Left ventricle myocardium inferior (tissue), 1 donor: ENCODE results near the gene HSPA12A. TPM values are rescaled to one million over a fixed set of nuclear protein-coding genes. Genes with fewer than 3 reads are reported as not detected.

Experiments used
- DNase-seq: peaks from one replicate; pipeline ENCODE4 v3.0.0-alpha.2; 2020
- H3K27ac ChIP-seq: fragments of 200-600 bp; replicated peaks from 2 replicates; pipeline ENCODE4 v1.8.0; 2021
- H3K27me3 ChIP-seq: fragments of 200-600 bp; 2 replicates; pipeline ENCODE4 v1.8.0; 2021; ENCODE audit warnings: low read depth
- H3K36me3 ChIP-seq: fragments of 200-600 bp; 2 replicates; pipeline ENCODE4 v1.8.0; 2021
- H3K4me1 ChIP-seq: fragments of 200-600 bp; 2 replicates; pipeline ENCODE4 v1.8.0; 2021
- H3K4me3 ChIP-seq: fragments of 200-600 bp; 2 replicates; pipeline ENCODE4 v1.8.0; 2021; ENCODE audit warnings: mild to moderate bottlenecking, moderate library complexity
- H3K9me3 ChIP-seq: fragments of 200-600 bp; replicated peaks from 2 replicates; pipeline ENCODE4 v1.8.0; 2021
- intact Hi-C: fragments of 100-400 bp; cut with micrococcal nuclease; formaldehyde crosslinking; loops from one replicate; pipeline ENCODE4 v1.11.0; 2022
- total RNA-seq: library from RNA; stranded (reverse); fragmentation: NEBNext Ultra II Directional; extraction: Animal tissue kit (Norgen Biotek cat#: 25700); gene quantifications from one replicate; pipeline ENCODE4 v1.2.1, GENCODE V29; 2021
- TF ChIP-seq, protein P1 (sequence below): fragments of 200-600 bp; IDR thresholded peaks from 2 replicates; pipeline ENCODE4 v1.8.0; 2021; ENCODE audit warnings: antibody characterized with exemption, mild to moderate bottlenecking, borderline replicate concordance
- donor health status: DM: no; HTN: yes; CAD: no; lungs with severe emphysema.

HSPA12A gene
- total RNA-seq, 1 donor from 2014 or later: 15.0 TPM

DNA sequence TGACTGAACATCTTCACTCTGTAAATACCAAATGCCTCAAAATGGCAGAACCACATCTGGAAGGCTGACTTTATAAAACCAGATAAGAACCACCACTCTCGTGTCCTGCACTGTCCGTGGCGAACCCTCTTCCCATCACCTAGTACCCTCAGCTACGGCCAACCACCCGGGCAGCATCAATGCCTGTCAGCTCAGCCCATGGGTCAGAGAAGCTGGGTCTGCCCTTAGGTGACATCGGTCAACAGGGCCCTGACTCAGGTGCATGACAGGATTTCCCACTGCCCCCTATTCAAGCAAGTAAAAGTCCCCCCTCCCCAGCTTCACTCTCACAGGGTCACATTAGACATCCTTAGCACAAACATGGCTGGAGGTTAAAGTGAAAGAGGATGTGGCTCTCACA lies 56.6 kb downstream of the HSPA12A start:
- DNase-seq: no peak
- intact Hi-C loops: loop anchor here (10.0 kb wide), 1 partner anchor 489 kb away; no protein-coding TSS in a partner anchor
- Histone ChIP-seq H3K4me1 (peaks cover 47% of the 10 kb centered on the region), H3K27me3 (no peaks in the 10 kb centered on the region), H3K9me3 (no peaks in the 10 kb centered on the region), H3K36me3 (peaks cover 15% of the 10 kb centered on the region), H3K27ac (no peak overlapping the region), H3K4me3 (no peak overlapping the region)
- TF ChIP-seq, protein P1, sequence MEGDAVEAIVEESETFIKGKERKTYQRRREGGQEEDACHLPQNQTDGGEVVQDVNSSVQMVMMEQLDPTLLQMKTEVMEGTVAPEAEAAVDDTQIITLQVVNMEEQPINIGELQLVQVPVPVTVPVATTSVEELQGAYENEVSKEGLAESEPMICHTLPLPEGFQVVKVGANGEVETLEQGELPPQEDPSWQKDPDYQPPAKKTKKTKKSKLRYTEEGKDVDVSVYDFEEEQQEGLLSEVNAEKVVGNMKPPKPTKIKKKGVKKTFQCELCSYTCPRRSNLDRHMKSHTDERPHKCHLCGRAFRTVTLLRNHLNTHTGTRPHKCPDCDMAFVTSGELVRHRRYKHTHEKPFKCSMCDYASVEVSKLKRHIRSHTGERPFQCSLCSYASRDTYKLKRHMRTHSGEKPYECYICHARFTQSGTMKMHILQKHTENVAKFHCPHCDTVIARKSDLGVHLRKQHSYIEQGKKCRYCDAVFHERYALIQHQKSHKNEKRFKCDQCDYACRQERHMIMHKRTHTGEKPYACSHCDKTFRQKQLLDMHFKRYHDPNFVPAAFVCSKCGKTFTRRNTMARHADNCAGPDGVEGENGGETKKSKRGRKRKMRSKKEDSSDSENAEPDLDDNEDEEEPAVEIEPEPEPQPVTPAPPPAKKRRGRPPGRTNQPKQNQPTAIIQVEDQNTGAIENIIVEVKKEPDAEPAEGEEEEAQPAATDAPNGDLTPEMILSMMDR: no peak

DNA sequence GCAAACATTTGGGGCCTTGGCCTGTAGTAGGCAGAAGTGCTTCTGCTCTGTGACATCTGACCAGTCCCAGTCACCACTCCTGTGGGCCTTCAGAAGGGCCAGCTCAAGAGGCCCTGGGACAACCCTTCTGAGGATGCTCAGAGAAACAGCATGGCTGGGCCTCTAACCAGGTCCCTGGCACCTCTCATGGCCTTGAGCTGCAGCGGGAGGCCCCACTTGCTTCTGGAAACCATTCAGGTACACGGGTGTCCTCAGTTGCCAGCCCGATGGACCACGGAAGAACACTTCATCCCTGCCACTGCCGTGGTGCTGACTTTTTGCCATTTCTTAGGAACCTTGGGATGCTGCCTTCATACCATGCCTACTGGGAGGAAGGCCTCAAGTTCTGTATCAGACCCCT lies 57.6 kb downstream of the HSPA12A start:
- no peaks in the 10 kb centered on the region for H3K9me3 ChIP-seq
- peaks cover 36% of the 10 kb centered on the region for H3K4me1 ChIP-seq
- H3K27me3 ChIP-seq: no peaks in the 10 kb centered on the region
- TF ChIP-seq, protein P1: no peak
- DNase-seq: no peak
- no peak overlapping the region for H3K27ac ChIP-seq
- H3K4me3 ChIP-seq: no peak overlapping the region
- intact Hi-C loops: loop anchor here (5.0 to 10.0 kb wide), 2 partner anchors 103 to 490 kb away; no protein-coding TSS in a partner anchor
- H3K36me3 ChIP-seq: peaks cover 15% of the 10 kb centered on the region

DNA sequence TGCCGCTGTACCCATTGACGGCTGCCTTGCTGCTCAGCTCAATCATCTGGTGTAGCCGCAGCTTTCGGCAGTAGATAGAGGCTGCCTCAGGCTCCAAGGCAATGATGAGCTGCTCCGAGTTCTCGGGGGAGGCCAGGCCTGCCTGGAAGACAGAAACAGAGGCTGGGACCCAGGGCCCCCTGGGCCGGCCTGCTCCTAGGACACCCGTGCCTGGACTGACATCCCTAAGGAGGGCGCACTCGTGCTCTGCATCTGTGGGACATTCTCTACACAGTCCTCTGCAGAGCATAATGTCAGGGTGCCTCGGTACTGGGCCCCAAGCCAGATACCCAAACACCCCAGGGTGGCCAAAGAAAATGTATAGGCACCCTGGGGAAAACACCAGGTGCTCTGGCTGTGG lies 58.5 kb downstream of the HSPA12A start:
- Histone ChIP-seq H3K27me3 (no peaks in the 10 kb centered on the region), H3K36me3 (peaks cover 22% of the 10 kb centered on the region), H3K4me3 (no peak overlapping the region), H3K9me3 (no peaks in the 10 kb centered on the region), H3K27ac (no peak overlapping the region), H3K4me1 (peaks cover 27% of the 10 kb centered on the region)
- intact Hi-C loops: loop anchor here (5.0 to 10.0 kb wide), 2 partner anchors 103 to 491 kb away; no protein-coding TSS in a partner anchor
- DNase-seq: no peak
- TF ChIP-seq, protein P1: no peak

DNA sequence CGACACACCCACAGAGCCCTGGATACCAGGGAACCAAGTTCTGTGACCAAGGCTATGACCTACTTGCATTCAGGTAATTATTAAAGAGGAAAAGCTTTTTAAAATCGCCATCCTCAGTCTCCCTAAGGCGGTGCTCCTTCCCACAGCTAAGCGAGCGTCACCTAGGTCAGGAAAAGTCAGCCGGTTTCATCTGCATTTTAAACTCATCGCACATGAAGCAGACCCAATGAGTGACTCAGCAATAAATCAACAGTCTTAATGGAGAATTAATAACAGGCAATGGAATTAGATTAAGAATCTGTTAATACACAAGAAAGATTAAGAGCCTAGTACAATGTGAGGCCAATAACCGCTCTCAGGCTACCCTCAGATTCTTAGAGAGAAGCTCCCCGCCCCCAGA lies 59.2 kb downstream of the HSPA12A start:
- TF ChIP-seq, protein P1: no peak
- DNase-seq: no peak
- Histone ChIP-seq H3K36me3 (peaks cover 22% of the 10 kb centered on the region), H3K4me3 (no peak overlapping the region), H3K4me1 (peaks cover 20% of the 10 kb centered on the region), H3K9me3 (no peaks in the 10 kb centered on the region), H3K27me3 (no peaks in the 10 kb centered on the region), H3K27ac (no peak overlapping the region)
- intact Hi-C loops: loop anchor here (5.0 to 10.0 kb wide), 2 partner anchors 104 to 492 kb away; no protein-coding TSS in a partner anchor

DNA sequence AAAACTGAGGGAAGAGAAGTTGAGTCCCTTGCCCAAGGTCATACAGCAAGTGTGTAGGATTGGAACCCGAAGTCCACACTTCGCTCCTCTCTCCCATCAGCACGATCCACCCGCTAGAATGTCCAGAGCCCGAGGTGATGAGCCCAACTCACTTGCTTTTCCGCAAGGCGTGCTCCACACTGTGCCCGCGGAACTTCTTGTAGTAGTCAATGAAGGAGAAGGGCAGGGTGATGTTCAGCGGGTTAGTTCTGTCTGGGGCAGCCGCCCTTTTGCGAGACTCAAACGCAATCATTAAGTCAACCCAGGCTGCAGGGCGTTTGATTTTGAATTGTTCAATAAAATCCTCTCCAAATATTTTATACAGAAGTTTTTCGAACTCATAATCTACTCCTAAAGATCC lies 63.0 kb downstream of the HSPA12A start:
- Histone ChIP-seq H3K4me1 (peaks cover 6% of the 10 kb centered on the region), H3K27ac (no peak overlapping the region), H3K36me3 (peaks cover 27% of the 10 kb centered on the region), H3K4me3 (no peak overlapping the region), H3K9me3 (no peaks in the 10 kb centered on the region), H3K27me3 (no peaks in the 10 kb centered on the region)
- no peak for DNase-seq
- intact Hi-C loops: no loop called here
- TF ChIP-seq, protein P1: no peak
